ENCODE data around the gene AFF1.

DNA sequence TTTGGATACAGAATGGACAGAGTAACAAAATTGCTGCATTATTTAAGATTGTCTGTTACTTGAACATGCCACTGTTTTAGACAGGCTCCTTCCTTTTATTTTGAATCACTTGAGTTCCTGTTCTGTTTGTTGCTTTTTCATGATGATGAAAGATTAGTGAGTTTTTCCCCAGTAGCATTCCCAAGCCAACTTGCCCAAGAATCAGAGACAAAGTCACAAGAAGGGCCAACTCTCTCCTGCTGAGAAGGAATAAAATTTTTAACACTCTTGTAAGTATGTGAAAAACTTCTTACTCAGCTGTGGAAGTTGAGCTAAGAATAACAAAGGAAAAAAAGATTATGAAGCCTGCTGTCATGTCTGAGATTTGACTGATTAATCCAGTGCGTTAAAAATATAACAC lies 181.4 kb downstream of the AFF1 start:
- TF ChIP-seq, protein P1, sequence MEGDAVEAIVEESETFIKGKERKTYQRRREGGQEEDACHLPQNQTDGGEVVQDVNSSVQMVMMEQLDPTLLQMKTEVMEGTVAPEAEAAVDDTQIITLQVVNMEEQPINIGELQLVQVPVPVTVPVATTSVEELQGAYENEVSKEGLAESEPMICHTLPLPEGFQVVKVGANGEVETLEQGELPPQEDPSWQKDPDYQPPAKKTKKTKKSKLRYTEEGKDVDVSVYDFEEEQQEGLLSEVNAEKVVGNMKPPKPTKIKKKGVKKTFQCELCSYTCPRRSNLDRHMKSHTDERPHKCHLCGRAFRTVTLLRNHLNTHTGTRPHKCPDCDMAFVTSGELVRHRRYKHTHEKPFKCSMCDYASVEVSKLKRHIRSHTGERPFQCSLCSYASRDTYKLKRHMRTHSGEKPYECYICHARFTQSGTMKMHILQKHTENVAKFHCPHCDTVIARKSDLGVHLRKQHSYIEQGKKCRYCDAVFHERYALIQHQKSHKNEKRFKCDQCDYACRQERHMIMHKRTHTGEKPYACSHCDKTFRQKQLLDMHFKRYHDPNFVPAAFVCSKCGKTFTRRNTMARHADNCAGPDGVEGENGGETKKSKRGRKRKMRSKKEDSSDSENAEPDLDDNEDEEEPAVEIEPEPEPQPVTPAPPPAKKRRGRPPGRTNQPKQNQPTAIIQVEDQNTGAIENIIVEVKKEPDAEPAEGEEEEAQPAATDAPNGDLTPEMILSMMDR (IDR thresholded peaks at IDR 0.05), result no peak
- TF ChIP-seq KAT7 (CRISPR knock-in tag; IDR thresholded peaks at IDR 0.05; ENCODE audit: borderline replicate concordance) (no peak), ESRRA (CRISPR knock-in tag; IDR thresholded peaks at IDR 0.05; ENCODE audit: borderline replicate concordance) (no peak), PREB (CRISPR knock-in tag; IDR thresholded peaks at IDR 0.05; ENCODE audit: borderline replicate concordance) (no peak), FOXP4 (CRISPR knock-in tag; IDR thresholded peaks at IDR 0.05) (no peak), NR3C1 (CRISPR knock-in tag; conservative IDR thresholded peaks at IDR 0.05; ENCODE audit: low read depth) (no peak), FOXP1 (CRISPR knock-in tag; IDR thresholded peaks at IDR 0.05; ENCODE audit: borderline replicate concordance) (no peak), TP53 (CRISPR knock-in tag; IDR thresholded peaks at IDR 0.05) (no peak), NR2C2 (CRISPR knock-in tag; IDR thresholded peaks at IDR 0.05) (no peak), CBFB (CRISPR knock-in tag; IDR thresholded peaks at IDR 0.05; ENCODE audit: low read depth) (no peak), ZNF425 (CRISPR knock-in tag; conservative IDR thresholded peaks at IDR 0.05) (no peak)
- TF ChIP-seq, protein P2, sequence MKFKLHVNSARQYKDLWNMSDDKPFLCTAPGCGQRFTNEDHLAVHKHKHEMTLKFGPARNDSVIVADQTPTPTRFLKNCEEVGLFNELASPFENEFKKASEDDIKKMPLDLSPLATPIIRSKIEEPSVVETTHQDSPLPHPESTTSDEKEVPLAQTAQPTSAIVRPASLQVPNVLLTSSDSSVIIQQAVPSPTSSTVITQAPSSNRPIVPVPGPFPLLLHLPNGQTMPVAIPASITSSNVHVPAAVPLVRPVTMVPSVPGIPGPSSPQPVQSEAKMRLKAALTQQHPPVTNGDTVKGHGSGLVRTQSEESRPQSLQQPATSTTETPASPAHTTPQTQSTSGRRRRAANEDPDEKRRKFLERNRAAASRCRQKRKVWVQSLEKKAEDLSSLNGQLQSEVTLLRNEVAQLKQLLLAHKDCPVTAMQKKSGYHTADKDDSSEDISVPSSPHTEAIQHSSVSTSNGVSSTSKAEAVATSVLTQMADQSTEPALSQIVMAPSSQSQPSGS (CRISPR knock-in tag; IDR thresholded peaks at IDR 0.05; ENCODE audit: borderline replicate concordance, low read depth), result no peak
- TF ChIP-seq, protein P3, sequence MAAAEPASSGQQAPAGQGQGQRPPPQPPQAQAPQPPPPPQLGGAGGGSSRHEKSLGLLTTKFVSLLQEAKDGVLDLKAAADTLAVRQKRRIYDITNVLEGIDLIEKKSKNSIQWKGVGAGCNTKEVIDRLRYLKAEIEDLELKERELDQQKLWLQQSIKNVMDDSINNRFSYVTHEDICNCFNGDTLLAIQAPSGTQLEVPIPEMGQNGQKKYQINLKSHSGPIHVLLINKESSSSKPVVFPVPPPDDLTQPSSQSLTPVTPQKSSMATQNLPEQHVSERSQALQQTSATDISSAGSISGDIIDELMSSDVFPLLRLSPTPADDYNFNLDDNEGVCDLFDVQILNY (CRISPR knock-in tag; IDR thresholded peaks at IDR 0.05), result no peak
- TF ChIP-seq, protein P4, sequence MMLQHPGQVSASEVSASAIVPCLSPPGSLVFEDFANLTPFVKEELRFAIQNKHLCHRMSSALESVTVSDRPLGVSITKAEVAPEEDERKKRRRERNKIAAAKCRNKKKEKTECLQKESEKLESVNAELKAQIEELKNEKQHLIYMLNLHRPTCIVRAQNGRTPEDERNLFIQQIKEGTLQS (CRISPR knock-in tag; conservative IDR thresholded peaks at IDR 0.05), result no peak

Data from WTC11 (cell line).